Forelimb muscle (tissue), 1 donor: ENCODE measurements around the gene TRIM6. TPM values are rescaled to one million over a fixed set of nuclear protein-coding genes. Genes with fewer than 3 reads are reported as not detected.

Experiments
- polyA plus RNA-seq: library from polyadenylated mRNA; unstranded; fragments of 120-200 nt; gene quantifications from one replicate; pipeline ENCODE4 v1.2.1, GENCODE V29; 2013; ENCODE audit not compliant: insufficient read length

The TRIM6 gene
- polyA plus RNA-seq, 1 donor = 1.4 TPM

Other genes with a start within 250 kb of the TRIM6 start
- not detected for gene OR51B6, start 245.1 kb upstream of the TRIM6 start, polyA plus RNA-seq
- not detected for gene OR51M1, start 212.8 kb upstream of the TRIM6 start, polyA plus RNA-seq
- not detected for gene OR51Q1, start 174.5 kb upstream of the TRIM6 start, polyA plus RNA-seq
- not detected for gene OR51I1, start 155.1 kb upstream of the TRIM6 start, polyA plus RNA-seq
- gene OR51I2, start 147.3 kb upstream of the TRIM6 start, polyA plus RNA-seq = not detected
- not detected for gene OR52D1, start 108.0 kb upstream of the TRIM6 start, polyA plus RNA-seq
- gene UBQLN3, start 86.7 kb upstream of the TRIM6 start, polyA plus RNA-seq = not detected
- 0.18 TPM for gene UBQLNL, start 79.9 kb upstream of the TRIM6 start, polyA plus RNA-seq
- gene OR52H1, start 48.1 kb upstream of the TRIM6 start, polyA plus RNA-seq = not detected
- gene OR52B6, start 15.8 kb upstream of the TRIM6 start, polyA plus RNA-seq = not detected
- gene TRIM34, start 28.4 kb downstream of the TRIM6 start, polyA plus RNA-seq = 4.5 TPM
- gene TRIM5, start 88.4 kb downstream of the TRIM6 start, polyA plus RNA-seq = 11.4 TPM
- gene TRIM22, start 93.2 kb downstream of the TRIM6 start, polyA plus RNA-seq = 8.1 TPM
- gene OR56B1, start 139.8 kb downstream of the TRIM6 start, polyA plus RNA-seq = not detected
- gene OR52N4, start 157.6 kb downstream of the TRIM6 start, polyA plus RNA-seq = not detected
- gene OR52N5, start 186.7 kb downstream of the TRIM6 start, polyA plus RNA-seq = not detected
- gene OR52N1, start 194.6 kb downstream of the TRIM6 start, polyA plus RNA-seq = not detected
- not detected for gene OR52N2, start 212.3 kb downstream of the TRIM6 start, polyA plus RNA-seq
- not detected for gene OR52E6, start 245.3 kb downstream of the TRIM6 start, polyA plus RNA-seq